HG02981 (cell line): ENCODE data around the gene PHRF1.
A peak's percentile ranks its signal among the peaks of the same experiment; 100 is the strongest.

Experiments
- ATAC-seq: cut with Tn5 transposase; IDR thresholded peaks from one replicate; pipeline ENCODE4 v1.9.1; 2021; ENCODE audit warnings: mild to moderate bottlenecking, moderate library complexity; ENCODE audit not compliant: unreplicated experiment

The PHRF1 gene

DNA sequence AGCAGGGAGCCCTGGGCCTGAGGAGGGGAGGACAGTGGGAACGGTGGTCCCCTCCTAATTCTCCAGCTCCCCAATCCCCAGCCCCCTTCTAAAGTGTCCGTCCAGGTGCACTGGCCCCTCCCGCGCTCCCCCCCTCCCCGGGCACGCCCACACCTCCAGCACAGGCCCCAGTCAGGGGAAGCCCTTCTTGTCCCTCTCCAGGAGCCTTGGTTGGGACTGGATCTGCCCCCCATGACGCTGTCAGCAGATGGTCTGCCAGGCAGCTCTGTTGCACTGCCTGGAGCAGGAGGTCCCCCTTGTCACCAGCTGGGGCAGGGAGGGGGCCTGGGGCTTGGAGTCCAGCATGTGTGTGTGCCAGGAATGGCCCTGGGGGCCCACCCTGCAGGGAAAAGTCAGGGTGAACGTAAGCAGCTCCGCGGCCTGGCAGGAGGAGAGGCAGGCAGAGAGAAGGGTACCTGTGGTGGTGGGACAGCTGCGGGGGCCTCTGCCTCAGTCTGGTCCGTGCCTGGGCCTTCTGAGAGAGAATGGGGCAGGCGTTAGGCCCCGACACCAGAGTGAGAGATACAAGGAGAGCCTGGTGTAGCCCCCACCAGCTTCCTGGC lies 37.9 kb downstream of the PHRF1 start:
- no peak for ATAC-seq

DNA sequence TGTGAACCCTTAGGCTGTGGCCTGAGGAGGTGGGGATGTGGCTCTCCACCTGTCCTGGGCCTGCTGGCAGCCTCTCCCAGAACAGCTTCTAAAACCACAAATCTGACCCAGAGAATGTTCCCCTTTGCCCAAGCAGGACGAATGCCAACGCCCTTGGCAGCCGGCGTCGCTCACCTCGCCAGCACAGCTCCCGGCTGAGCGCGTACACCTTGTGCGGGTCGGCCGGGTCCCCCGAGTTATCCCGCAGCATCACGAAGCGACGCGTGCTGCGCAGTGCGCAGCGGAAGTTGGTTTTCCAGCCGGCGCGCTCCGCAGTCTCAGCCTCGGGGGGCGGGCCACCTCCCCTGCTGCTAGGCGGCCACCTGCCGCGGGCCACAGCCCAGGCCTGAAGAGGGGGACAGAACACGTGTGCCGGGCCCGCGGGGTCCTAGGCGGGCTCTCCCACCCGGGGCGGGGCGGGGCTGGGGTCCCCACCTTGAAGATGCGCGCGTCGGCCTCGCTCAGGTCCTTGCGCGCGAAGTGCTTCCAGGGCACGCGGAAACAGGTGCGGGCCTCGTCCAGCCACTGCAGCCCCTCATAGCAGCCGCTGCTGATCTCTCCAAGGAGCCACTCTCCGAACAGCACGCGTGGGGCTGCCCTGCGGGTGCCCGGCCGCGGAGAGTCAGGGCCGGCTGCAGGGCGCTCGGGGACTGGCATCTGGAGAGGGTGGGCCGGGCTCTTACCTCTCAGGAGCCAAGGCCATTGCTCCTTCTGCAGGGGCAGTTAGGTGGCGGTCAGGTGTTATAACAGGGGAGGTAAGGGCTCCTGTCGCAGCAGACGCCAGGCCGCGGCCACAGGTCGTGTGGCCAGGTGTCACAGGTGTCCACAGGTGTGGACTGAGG lies 38.6 kb downstream of the PHRF1 start:
- no peak for ATAC-seq

DNA sequence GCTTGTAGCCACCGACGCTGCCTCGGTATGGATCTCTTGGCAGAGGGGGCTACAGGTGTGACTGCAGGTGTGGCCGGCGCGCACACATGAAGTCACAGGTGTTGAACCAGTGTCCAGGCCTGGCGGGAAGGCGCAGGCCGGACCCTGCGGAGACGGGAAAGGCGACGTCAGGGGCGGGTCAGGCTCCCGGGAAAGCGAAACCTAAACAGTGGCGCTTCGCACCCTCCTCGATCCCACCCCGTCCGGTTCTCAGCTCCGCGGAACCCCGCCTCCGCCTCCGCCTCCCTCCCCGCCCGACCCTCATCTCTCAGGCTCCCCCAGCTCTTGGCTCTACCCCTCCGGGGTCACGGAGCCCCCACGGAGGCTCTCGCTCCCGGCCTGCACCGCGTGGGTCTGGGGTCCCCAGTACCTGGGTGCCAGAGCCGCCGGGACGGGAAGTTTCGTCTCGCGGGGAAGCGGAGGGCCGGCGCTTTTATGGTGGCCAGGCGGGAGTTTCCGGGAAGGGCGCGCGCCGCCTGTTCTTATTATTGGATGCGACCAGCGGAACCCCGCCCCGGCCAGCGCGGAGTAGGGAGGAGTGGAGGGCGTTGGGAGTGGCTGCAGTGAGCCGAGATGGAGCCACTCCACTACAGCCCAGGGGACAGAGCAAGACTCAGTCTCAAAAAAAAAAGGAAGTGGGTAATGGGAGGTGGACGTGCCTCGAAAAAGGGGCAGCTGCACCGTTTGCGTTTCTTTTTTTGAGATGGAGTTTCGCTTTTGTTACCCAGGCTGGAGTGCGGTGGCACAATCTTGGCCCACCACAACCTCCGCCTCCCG lies 39.4 kb downstream of the PHRF1 start, which contains the start of gene IRF7:
Gene IRF7 (minus strand): TSS at position 447 of the 816 bp plus-strand sequence. CDS start 586 bp downstream, outside the sequence.
- peak; percentile 85 for ATAC-seq

DNA sequence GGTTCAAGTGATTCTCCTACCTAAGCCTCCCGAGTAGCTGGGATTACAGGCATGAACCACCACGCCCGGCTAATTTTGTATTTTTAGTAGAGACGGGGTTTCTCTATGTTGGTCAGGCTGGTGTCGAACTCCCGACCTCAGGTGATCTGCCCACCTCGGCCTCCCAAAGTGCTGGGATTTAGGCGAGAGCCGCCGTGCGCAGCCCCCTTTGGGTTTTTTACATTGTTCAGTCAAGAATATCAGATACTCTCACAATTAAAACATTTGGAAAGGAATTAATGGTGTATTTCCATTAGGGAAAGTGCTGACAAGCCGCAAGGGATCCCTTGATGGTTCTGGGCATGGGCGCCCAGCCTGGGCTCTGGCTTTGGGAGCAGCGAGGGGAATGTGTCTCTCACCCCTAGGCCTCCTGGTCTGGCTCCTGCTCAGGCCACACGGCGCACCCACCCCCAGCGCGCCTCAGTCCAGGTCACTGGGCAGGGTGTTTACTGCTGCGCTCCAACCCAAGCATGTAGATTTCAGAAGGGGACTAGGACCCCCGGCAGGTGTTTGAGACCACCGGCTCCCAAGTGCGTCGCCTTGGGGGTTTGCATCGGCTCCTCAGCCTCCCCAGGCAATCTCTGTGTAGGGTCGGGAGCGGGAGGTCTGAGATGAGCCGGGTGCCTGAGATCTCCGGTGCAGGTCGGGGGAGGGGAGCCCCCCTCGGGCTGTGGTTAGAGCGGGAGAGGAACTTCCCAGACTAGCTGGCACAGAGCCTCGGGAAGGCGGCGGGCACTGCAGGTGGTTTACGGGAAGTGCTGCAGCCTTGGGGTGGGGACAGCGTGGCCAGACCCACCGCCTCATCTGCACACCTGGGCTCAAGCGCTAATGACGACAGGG lies 40.3 kb downstream of the PHRF1 start:
- no peak for ATAC-seq

DNA sequence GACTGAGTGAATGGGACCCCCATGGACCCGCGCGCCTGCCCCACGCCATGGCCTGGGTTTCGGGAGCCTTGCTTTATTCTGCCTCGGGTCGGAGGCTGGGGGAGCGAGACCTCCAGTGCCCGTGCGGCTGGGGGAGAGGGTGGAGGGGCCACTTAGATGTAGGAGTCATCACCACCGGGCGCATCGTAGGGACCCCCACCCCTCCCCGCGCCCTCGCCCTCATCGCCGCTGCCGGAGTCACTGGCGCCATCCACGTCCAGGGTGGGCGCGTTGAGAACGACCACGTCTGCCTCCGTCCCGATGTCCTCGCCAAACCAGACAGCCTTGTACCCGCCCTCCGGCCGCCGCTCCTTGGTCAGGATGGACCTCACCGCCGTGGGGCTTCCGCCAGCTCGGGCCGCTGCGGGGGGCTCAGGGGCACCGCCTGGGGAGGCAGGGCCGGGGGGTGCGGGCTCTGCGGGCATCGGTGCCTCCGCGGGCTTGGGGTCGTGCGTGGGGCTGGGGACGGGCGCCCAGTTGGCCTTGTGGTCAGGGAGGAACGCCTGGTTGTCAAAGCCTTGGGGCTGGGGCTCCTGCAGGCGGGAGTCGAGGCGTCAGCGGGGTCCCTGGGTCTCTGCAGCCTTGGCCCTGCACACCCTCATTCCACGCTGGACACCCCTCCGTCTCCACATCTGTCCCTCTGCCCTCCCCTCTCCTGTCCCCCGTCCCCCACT lies 41.1 kb downstream of the PHRF1 start:
- no peak for ATAC-seq

DNA sequence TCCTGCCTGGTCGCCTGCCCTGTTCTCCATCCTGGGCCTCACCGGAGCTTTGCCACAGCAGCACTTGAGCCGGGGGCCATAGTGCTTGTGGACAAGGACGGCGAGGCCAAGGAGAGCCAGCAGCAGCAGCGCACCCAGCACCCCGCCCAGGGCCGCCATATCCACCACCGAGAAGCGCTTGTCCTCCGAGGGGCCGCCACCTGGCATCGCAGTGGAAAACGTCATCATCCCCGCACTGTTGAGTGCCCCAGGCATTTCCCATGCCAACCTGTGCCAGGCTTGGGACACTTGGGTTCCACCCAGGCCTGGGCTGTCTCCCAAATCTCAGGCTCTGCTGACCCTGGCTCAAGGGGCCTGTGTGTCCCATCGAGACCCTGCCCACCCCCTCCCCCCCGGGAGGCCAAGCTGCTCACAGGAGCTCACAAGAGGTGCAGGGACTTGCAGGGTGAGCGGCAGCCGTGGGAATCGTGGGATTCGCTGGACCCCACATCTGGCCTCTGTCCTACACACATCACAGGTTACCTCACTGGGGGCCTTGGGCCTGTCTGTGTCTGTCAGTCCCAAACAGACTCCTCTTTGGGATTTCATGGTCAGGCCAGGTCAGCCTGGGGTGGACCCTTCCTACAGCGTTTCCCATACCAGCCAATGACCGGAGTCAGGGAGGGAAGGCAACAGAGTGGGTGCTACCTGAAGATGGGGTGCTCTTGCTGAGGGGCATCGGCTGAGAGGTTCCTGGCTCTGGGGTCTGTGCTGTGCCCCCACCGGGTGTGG lies 41.8 kb downstream of the PHRF1 start:
- ATAC-seq = no peak

DNA sequence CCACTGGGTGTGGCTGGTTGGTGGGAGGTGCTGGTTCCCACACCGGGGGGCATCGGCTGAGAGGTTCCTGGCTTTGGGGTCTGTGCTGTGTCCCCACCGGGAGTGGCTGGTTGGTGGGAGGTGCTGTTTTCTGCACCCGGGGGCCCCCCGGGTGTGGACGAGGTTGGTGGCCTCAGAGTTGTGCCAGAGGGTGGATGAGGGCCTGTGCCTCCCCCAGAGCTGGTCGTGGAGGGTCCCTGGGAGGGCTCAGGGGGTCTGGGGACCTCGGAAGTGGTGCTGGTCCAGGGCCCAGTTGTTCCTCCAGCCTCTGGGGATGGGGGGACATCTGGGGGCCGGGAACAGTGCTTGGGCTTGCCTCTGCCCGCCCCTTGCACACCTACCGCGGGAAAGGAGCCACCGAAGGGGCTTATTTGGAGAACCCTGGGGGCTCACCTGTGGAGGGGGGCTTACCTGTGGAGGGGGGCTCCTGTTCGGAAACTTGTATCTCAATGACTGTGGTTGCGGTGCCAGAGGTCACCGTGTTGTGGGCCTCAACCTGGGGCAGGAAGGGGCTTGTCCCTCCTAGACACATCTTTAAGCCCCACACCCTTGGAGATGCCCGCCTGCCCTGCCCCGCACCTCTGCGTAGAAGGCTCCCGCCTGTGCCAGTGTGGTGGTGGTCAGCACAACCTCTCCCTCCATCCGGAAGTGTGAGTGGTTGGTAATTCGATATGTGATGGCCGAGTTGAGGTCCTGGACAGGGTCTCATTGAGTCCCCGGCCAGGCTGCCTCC lies 42.8 kb downstream of the PHRF1 start:
- no peak for ATAC-seq

DNA sequence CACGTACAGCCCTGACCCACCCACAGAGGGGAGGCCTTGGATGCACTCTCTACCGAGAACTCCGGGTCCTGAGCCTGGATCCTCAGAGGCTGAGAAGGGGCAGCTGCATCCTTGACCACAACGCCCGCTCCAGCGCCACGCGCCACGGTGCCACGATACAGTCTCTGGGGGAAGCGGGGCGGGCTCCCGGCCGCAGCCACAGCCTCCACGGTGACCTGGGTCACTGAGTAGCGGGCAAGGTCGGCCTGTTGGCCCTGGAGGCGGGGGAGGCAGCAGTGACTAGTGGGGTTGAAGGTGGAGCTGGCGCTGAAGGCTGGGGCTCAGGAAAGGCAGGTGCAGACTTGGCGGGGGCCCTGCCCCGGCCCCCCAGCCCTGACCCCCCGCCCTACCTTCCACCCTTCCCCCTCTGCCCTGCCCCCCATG lies 43.4 kb downstream of the PHRF1 start:
- ATAC-seq = no peak

DNA sequence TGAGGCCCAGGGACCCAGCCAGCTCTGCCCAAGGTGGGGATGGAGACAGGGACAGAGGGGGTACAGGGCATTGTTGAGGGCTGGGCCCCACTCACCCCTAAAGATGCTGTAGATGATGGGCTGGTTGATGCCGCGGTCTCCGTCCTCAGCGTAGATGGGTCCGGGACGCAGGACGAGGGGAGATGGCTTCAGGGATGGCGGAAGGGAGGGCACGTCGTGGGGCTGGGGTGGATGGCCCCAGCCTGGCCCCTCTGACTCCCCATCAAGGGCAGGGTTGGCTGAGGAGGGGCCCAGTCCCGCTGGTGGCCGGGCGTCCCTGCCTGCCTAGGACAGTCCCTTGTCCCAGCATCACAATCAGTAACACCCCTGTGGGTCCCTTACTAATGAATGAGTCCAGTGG lies 43.9 kb downstream of the PHRF1 start:
- ATAC-seq = no peak

DNA sequence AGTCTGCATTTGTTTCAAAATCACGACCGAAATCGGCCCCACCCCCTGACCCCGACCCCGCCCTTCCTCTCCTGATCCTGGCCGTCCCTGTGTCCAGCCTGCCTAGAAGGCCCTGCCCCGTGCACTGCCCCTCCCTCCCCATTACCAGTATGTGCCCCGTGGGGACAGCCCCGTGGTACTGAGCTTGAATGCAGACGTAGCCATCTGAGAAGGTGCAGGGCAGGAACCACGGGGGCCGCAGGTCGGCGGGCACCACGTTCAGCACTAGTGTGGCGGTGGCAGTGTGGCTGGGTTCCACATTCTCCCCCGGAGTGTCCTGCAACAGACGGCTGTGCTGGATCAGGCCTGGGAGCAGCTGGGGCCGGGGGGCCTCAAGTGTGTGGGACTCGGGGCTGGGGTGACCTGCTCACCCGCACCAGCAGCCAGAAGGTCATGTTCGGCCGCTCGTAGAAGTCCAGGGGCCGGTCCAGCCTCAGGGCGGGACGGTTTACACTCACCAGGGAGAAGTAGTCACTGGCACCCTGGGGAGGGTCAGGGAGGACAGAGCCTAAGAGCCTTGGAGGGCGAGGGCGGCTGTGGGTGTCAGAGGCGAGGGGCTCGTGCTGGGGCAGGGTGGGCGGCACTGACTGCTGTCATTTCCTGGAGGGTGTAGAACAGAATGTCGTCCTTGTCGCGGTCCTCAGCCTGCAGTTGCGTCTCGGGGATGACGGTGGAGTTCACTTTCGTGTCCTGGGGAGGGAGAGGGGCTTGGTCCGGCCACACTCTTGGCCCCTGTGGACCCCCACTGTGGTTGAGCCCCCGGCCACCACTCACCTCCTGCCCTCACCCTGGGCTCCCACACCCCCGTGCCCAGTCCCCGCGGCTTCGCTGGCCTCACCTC lies 44.9 kb downstream of the PHRF1 start:
- no peak for ATAC-seq

DNA sequence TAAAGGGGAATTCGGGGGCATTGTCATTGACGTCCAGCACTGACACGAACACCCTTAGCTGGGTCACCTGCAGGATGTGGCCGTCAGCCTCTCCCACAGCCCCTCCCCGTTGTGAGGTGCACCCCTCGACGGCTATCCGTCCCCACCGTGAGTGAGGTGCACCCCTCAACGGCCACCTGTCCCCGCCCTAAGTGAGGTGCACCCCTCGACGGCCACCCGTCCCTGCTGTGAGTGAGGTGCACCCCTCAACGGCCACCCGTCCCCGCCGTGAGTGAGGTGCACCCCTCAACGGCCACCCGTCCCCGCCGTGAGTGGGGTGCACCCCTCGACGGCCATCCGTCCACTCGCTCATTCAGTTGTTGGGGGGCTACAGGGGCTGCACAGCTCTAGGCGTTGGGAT lies 45.6 kb downstream of the PHRF1 start:
- no peak for ATAC-seq

DNA sequence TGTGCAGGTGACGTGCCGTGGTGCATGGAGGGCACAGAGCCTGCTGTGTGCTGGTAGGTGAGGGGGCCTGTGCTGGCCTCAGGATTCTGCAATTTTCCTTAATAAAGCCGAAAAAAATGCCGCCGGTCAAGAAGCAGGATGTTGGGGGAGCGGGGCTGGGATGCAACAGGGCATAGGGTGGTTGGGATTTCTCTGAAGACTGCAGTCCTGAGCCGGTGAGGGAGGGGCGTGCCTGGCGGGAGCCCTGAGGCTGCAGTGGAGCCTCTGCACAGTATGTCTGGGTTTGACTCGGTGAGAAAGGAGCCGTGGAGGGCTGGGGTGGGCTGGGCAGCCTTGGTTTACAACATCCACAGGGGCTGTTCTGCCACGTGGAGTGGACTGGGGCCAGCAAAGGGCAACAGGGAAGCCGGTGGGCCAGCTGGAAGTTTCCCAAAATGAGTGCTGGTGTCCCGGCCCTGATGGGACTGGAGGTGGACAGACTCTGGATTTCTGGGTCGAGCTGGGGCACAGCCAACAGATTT lies 47.1 kb downstream of the PHRF1 start:
- no peak for ATAC-seq

DNA sequence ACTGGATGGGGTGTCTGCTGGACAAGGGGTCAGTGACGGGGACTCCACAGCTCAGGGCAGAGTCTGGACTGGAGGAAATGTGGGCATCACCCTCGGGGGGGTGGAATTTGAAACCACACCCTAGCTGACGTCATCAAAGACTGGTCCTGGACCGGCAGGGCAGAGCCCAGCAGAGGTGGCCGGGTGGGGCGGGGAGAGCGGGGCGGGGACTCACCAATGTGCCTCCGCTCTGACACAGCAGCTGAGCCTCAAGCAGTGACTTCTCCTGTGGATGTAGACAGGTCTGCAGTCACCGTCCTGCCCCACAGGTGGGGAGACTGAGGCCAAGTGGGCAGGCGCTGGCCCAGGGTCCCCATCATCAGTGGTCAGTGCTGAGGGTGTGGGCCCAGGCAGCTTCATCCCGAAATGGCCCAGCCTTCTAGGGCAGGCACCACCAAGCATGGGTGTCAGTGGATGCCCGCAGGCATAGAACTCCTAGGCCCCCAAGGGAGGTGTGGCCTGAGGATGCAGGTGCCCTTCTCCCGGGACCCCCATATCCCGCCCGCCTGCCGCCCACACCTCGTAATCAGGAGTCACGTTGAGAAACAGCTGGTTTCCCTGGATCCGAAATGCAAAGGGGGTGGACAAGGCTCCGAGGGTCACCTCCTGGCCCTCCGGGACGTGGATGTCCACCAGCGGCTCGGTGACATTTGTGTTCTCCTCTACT lies 47.9 kb downstream of the PHRF1 start:
- ATAC-seq = no peak

DNA sequence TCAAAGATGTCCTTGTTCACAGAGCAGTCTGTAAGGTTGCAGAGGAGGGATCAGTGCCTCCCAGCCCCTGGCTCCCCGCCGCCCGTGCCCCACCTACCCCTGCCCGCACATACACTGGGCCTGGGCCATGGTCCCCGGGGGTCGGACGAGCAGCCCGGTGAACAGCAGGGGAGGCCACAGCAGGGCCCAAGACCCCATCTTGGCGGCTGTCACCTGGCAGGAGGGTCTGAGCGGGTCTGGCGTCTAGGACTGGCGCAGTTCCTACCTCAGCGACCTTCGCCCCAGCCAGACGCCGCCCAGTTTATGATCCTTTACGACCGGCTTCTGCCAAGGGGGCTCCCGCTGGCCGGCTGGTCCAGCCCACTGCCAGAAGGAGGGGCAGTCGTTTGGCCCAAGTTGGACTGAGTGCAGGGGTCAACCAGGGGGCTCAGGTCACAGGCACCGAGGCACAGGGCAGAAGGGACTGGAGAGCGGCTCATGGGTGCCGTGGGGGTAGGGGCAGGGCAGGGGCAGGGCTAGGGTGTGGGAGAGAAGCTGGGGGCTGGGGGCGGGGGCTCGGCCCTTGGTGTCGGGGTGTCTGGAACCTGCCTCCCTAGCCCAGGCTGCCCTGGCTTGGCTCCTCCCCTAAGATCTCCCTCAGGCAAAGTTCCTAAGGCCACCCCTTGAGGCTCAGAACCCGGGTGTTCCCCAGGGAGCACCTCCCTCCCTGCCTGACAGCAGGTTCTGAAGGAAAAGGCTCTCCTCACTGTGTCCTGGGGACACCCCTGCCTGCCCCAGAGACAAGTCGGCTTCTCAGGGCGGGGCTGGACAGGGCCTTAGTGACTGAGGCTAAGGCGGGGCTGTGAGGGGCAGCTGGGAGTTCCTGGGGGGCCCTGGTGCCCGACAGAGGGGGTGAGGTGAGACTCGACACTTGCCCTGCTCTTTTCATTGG lies 48.7 kb downstream of the PHRF1 start, which contains the start of gene CDHR5:
Gene CDHR5 (minus strand): TSS at position 251 of the 931 bp plus-strand sequence. CDS start 53 bp downstream, at position 198.
- ATAC-seq = no peak

DNA sequence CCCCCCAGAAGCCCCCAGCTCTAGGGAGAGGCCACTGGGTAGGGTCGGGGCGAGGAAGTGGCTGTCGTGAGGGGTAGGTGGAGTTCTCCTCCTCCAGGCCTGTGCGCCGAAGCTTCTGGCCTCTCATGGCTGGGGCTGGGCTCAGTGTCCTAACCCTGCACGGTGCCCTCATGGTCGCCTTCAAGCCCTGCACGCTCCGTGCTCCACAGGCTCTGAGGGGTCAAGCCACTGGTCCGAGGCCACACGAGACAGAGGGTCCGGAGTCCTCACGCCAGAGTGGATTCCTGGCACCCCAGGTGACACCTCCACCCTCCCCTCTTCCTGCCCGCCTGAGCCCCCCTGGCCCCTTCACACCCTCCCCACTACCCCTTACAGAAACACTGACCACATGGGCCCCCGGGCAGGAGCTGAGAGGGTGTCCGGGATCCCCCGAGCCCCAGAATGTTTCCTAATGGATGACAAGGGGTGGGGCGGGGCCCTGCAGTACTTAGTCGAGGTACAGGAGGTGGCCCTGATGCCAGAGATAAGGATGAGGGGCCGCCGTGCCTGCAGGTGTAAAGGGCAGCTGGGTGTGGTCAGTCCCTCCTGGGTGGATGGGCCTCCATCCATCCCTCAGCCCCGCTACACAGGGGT lies 49.5 kb downstream of the PHRF1 start:
- ATAC-seq = no peak
